GM18508 (cell line): ENCODE results near the gene PRODH.
"Not testable (repeated sequence)": the region's sequence is repeated elsewhere in the genome, so short reads cannot be mapped to it uniquely, and the experiment has no call there.

Experiments
- ATAC-seq: cut with Tn5 transposase; IDR thresholded peaks from one replicate; pipeline ENCODE4 v1.9.1; 2021; ENCODE audit warnings: moderate number of reproducible peaks; ENCODE audit not compliant: insufficient read depth, unreplicated experiment

Gene PRODH

GRCh38 chr22:18954990-18955571, 19.0 kb upstream of the PRODH start:
- no peak for ATAC-seq

DNA sequence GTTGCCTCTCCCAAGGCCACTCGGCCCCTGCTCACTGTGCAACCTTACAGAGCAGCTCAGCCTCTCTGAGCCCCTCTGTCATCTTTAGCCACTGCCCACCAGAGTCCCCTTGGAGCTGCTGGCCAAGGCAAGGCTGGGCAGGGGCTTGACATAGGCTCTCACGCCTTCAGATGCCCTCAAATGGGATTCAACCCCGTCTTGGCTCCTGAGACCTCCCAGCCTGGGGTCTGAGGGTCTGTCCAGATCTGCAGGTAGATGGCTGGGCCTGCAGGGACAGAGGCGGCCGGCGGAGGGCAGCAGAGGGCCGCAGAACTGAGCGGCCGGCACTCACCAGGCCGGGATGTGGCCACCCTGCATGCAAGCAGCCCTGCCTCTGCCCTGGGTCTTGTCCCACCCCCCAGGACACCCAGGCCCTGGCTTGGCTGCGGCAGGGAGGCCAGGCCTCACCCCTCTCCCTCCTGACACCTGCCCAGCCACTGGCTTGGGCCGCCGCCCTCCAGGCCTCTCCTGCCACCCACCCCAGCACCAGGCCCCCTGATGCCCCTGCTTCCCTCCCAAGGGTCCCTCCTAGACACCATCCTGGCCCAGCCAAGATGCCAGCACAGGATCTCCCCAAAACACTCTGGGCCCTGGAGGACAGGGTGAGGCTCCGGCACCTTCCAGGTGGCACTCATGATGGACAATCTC, 18.4 kb upstream of the PRODH start:
- ATAC-seq, result not testable (repeated sequence)

DNA sequence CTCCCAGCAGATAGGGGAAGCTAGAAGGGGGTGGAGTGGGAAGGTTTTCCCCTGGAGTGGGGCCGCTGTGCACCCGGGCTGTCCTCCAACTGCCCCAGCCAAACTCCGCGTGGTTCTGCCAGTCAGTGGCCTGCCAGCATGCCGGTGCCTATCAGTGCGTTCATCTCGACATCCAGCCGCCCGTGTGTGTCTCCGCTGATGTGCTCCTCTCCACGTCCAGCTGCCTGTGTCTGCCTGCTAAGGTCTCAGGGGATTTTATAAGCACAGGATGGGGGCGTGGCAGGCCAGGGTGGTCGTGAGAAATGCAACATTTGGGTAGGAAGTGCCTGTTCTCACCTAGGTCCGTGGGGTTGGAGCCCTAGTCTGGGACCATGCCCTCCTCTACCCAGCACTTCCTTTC, 17.0 kb upstream of the PRODH start:
- ATAC-seq, result not testable (repeated sequence)

DNA sequence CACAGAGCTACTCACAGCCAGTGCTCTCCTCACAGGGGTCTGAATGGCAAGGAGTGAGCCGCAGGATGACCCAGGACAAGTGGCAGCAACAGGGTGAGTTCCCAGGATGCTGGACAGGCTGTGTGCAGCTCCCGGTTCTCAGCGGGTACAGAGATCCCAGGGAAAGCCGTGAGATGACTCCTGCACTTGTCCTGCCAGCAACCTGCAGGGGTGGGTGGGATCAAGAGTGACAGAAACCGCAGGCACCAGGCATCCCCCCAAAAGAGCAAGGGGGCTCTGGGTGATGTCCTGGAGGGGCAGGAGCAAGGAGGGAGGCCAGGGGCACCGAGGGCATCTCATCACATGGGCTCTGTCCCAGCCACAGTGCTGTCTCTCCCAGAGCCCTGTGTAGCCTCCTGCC, 15.9 kb upstream of the PRODH start:
- ATAC-seq, result no peak

DNA sequence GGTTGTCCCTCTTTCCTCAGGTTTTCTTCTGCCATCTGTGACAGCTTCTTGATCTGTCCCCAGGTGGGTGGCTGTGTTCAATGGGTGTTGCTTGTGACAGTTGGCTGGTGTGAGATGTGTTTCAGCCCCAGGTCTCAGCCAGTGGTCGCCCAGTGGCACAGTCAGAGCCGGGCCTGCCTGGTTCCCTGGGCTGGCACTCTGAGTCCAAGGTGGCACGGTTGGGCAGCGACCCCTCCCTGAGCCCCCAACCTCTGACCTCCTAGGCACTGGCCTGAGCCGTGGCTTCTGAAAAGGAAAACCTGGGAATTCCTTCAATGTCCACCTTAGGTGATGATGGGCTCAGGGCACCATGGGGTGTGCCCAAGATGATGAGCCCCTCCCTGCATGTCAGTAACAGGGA, 14.0 kb upstream of the PRODH start:
- no peak for ATAC-seq

DNA sequence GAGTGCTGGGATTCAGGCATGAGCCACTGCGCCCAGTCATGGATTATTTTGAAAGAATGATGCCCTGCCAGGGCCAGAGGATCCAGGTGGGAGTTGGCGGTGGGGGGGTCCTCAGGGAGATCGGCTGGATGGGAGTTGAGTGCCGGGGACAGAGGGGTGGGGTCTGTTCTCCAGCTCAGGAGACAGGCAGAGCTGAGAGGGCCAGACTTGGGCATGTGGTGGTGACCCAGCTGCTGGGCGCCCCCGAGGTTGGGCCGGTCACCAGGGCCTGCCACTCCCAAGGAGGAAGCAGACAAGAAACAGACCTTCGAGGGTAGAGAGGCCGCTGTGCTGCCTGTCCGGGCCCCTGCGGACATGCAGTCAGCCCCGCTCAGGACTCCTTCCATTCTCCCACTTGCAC, 11.8 kb upstream of the PRODH start:
- ATAC-seq, result no peak

- ATAC-seq, result not testable (repeated sequence)
These were observed 11.0 kb upstream of the PRODH start for GRCh38 chr22:18947105-18947504.

DNA sequence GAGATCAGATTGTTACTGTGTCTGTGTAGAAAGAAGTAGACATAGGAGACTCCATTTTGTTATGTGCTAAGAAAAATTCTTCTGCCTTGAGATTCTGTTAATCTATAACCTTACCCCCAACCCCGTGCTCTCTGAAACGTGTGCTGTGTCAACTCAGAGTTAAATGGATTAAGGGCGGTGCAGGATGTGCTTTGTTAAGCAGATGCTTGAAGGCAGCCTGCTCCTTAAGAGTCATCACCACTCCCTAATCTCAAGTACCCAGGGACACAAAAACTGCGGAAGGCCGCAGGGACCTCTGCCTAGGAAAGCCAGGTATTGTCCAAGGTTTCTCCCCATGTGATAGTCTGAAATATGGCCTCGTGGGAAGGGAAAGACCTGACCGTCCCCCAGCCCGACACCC, 2.6 kb upstream of the PRODH start:
- ATAC-seq, result not testable (repeated sequence)

DNA sequence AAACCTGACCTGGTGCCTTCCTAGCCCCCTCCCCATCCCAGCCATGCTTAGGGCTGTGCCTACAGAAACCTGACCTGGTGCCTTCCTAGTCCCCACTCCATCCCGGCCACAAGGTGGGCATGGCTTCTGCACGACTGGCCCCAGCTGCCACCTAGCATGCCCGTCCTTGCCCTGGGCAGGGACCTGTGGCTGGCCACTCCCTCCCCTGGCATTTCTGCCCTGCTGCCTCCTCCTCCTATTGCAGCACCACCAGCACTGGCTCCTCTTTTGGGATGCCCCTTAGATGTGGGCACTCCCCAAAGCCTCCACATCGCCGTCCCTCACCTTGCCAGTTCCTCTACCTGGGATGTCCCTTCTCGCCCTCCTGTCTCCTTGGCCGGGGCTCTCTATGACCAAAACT, 1.4 kb downstream of the PRODH start:
- not testable (repeated sequence) for ATAC-seq

GRCh38 chr22:18933914-18934313, 2.2 kb downstream of the PRODH start:
- no peak for ATAC-seq

DNA sequence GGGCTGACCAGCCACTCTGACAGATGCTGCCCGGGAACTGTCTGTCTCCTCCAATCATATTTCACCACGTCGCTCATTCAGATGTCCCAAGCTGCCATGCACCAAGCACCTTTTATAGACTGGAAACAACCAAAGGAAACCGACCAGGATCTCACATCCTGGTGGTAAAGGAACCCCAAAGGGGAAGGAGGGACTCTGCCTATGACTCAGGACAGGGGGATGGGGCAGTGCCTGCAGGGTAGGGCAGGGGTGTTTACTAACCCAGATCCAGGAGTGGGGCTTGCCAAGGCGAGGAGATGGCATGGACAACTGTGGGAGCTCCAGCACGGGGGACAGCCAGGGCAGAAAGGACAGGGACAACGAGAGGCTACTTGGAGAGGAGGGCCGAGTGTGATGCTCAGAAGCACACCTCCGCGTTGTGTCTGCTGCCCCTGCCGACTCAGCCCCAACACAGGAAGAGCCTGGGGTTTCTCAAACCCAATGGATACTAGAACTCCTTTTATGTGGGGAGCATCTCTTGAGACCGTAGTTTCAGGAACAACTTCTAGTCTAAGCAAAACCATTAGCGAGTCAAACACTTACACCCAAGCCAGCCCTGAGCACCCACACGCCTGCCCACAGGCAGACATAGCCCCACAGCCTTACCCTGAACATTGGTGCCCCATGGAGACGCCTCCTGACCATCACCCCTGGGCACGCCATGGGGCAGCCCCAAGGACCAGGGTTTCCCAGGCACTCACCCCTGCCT, 4.0 kb downstream of the PRODH start:
- ATAC-seq, result no peak

GRCh38 chr22:18929459-18929858, 6.6 kb downstream of the PRODH start:
- ATAC-seq, result no peak

- ATAC-seq, result no peak
These were observed 8.5 kb downstream of the PRODH start for GRCh38 chr22:18927573-18927972.

DNA sequence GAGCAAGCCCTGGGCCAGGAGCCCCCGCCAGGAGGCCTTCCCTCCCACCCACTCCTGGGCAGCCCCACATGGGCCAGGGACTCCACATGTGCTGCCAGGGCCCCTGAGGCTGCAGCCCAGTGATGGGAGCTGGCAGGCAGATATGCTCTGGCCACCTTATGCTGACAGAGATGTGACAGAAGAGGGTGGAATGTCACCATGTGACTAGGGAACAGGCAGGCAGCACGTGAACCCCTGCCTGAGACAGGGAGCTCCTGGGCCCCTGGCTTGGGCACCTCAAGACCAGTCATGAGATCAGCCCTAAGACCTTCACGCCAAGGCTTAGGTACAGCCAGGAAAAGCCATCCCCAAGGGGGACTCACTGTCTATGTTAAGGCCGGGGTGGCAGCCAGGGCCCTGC, 9.1 kb downstream of the PRODH start:
- ATAC-seq, result no peak

DNA sequence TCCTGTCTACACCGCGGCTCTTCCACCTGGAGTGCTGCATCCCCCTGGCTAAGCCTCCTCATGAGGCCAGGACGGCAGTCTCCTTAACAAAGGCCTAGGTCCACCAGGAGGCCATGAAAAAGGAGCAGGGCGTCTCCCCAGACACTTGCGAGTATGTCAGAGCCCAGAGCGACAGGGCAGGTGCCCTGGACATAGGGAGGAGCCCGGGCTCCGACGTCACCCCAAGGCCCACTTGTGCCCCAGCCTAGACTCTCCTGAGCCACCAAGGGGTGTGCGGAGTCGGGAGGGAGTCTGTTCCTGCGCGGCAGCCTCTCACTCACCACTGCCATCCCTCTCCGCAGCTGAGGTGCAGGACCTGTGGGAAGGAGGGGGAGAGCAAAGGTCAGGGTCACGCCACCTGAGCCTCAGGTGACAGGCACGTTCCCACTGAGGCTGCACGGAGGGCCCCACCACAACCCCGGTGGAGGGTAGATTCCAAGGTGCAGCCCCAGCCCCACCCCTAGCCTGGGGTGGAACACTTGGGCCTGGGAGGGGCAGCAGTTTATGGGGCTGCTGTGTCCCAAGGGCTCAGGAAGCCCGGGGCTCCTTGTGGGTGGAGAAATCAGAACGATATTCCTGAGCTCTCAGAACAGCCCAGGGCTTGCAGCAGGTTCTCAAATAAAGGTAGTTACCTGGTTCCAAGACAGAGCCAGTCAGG, 10.6 kb downstream of the PRODH start:
- ATAC-seq, result no peak

GRCh38 chr22:18920257-18920902, 15.7 kb downstream of the PRODH start:
- ATAC-seq, result not testable (repeated sequence)

GRCh38 chr22:18917818-18918217, 18.3 kb downstream of the PRODH start:
- ATAC-seq, result not testable (repeated sequence)

DNA sequence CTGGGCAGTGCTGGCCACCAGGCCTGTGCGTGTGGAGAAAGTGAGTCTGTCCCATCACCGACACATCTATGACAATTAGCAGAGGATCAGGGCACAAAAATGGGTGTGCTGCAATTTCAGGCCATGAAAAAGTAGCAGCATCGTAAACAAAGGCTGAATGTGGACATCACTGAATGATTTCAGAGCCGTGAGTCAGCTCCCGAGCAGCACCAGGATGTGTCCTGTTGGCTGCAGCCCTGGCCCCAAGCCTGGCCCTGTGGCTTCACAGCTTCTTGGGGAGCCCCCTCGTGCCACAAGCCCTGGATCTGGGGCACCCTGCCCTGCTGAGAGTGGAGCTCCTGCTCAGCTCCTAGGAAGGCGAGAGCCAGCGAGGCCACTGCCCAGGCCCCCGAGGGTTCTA, 20.5 kb downstream of the PRODH start:
- ATAC-seq, result not testable (repeated sequence)

DNA sequence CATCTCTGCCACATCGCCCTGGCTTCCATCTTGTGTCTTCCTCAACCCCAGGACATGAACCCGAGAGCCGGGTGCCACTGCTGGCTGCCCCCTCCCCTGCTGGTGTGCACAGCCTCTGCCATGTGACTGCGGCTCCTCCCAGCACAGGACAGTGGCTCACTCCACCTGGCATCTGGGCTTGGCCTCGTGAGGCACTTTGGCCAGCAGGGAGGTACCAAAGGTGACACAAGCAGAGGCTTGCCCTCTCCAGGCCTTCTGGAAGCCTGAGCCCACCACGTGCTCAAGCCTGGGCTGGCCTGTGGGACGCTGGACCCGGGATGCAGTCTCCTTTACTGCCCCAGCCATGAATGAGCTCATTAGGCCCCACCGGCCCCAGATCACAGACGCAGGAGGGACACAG, 21.5 kb downstream of the PRODH start:
- ATAC-seq, result not testable (repeated sequence)

DNA sequence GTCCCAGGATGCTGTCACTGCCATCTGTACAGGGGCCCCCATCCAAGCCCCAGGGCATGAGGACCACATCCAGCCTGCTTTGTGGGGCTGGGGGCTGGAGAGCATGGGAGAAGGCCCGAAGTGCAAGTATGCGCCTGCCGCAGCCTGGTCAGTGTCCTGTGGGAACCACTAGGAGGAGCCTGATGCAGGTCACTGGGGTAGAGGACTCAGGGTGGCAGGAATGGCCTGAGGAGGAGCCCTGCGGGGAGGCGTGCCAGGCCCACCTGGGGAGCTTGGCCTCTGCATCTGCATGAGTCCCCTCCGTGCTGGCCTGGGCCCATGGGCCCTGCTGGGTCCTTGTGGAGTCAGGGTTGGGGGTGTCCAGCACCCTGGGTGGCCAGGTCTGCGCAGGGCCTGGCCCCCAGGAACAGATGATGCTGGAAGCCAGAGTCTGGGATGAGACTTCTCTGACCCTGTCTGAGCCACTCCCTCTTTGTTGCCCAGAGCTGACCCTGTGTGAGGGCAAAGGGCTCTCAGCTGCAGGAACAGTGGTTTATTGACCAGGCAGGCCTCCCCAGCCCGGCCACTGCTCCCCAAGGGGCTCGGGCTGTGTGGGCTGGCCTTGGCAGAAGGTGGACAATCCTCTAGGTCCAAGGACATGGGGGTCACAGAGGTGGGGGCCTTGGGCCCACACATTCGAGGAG, 23.7 kb downstream of the PRODH start:
- not testable (repeated sequence) for ATAC-seq
